Activated B cell treated with CpG ODN at 0.5 μM for 24 hours (primary cell): ENCODE measurements around the gene C16orf54. TPM values are rescaled to one million over a fixed set of nuclear protein-coding genes. Genes with fewer than 3 reads are reported as not detected.
A peak's percentile ranks its signal among the peaks of the same experiment; 100 is the strongest.

Experiments used
- ATAC-seq: fragments of 200-7000 bp; cut with Tn5 transposase; one replicate; pipeline ENCODE4 v1.10.0; 2021; ENCODE audit warnings: low read depth, mild to moderate bottlenecking, moderate library complexity
- CTCF ChIA-PET: fragments of 350-600 bp; sonication (Branson Sonifier 250); formaldehyde crosslinking; loops from one replicate; lab custom pipeline; 2021; ENCODE audit warnings: antibody characterized with exemption; lab: Charles Lee
- POLR2A ChIA-PET: fragments of 350-600 bp; sonication (Branson Sonifier 250); formaldehyde crosslinking; loops from one replicate; lab custom pipeline; 2021; ENCODE audit warnings: antibody characterized with exemption; lab: Charles Lee
- DNase-seq: peaks from one replicate; pipeline ENCODE4 v3.0.0; 2022
- H3K27ac Mint-ChIP-seq: one replicate; pipeline ENCODE4 v1.8.0; 2020; ENCODE audit warnings: mixed read lengths
- H3K27me3 Mint-ChIP-seq: one replicate; pipeline ENCODE4 v1.8.0; 2021; ENCODE audit warnings: mixed read lengths
- H3K36me3 Mint-ChIP-seq: one replicate; pipeline ENCODE4 v1.8.0; 2021; ENCODE audit warnings: low read depth, mixed read lengths
- H3K4me1 Mint-ChIP-seq: one replicate; pipeline ENCODE4 v1.8.0; 2021; ENCODE audit warnings: mixed read lengths
- H3K4me3 Mint-ChIP-seq: one replicate; pipeline ENCODE4 v1.8.0; 2020; ENCODE audit warnings: mild to moderate bottlenecking, mixed read lengths
- H3K9me3 Mint-ChIP-seq: one replicate; pipeline ENCODE4 v1.8.0; 2020; ENCODE audit warnings: mixed read lengths
- CTCF ChIP-seq: fragments of 200-600 bp; IDR thresholded peaks from one replicate; pipeline ENCODE4 v1.8.0; 2022; ENCODE audit warnings: antibody characterized with exemption, mild to moderate bottlenecking
- intact Hi-C: fragments of 100-400 bp; cut with micrococcal nuclease; formaldehyde crosslinking; loops from one replicate; pipeline ENCODE4 v1.15.1; 2024
- total RNA-seq: library from RNA; stranded (reverse); gene quantifications from 2 replicates; pipeline ENCODE4 v1.2.3, GENCODE V29; 2022

Gene C16orf54
- total RNA-seq, 1 donor from 2014 or later, result 22.5 TPM

- no peak for TF ChIP-seq CTCF
- Mint-ChIP-seq H3K27me3 (no peaks in the 10 kb centered on the region), H3K4me3 (no peak overlapping the region), H3K36me3 (no peaks in the 10 kb centered on the region), H3K27ac (no peak overlapping the region), H3K9me3 (peaks cover 3% of the 10 kb centered on the region), H3K4me1 (peaks cover 49% of the 10 kb centered on the region)
- ChIA-PET POLR2A (interaction anchor here (0.6 kb wide), 1 partner anchor 42 kb away, joined by 5 read pairs; no protein-coding TSS in a partner anchor), CTCF (no interaction called here)
- no peak for DNase-seq
- no peak for ATAC-seq
- intact Hi-C loops, result no loop called here
Observed at GRCh38 chr16:29705030-29705429, 40.8 kb downstream of the C16orf54 start.

GRCh38 chr16:29702269-29702668 lies 43.5 kb downstream of the C16orf54 start:
- intact Hi-C loops, result loop anchor here (1.0 kb wide), 1 partner anchor 8 kb away; no protein-coding TSS in a partner anchor
- Mint-ChIP-seq H3K9me3 (peaks cover 11% of the 10 kb centered on the region), H3K27ac (peak overlapping the region; percentile 90), H3K4me3 (peak overlapping the region; percentile 74), H3K4me1 (peaks cover 37% of the 10 kb centered on the region), H3K36me3 (no peaks in the 10 kb centered on the region), H3K27me3 (no peaks in the 10 kb centered on the region)
- TF ChIP-seq CTCF, result no peak
- ChIA-PET CTCF (interaction anchor here (0.9 to 4.3 kb wide), 14 partner anchors 10 to 271 kb away, joined by 3 to 24 read pairs (median 4); partner anchors contain the start of genes C16orf54, KIF22, MAZ and PAGR1), POLR2A (interaction anchor here (0.6 to 3.1 kb wide), 10 partner anchors 20 to 113 kb away, joined by 3 to 29 read pairs (median 5); partner anchors contain the start of genes C16orf54, KIF22, MAZ and PAGR1)
- ATAC-seq (peak; percentile 29), DNase-seq (no peak)

GRCh38 chr16:29701214-29701555 lies 44.6 kb downstream of the C16orf54 start:
- Mint-ChIP-seq H3K4me3 (no peak overlapping the region), H3K9me3 (peaks cover 11% of the 10 kb centered on the region), H3K36me3 (no peaks in the 10 kb centered on the region), H3K4me1 (peaks cover 37% of the 10 kb centered on the region), H3K27ac (peak overlapping the region; percentile 46), H3K27me3 (no peaks in the 10 kb centered on the region)
- ATAC-seq, result no peak
- POLR2A ChIA-PET, result interaction anchor here (0.7 to 3.1 kb wide), 10 partner anchors 9 to 147 kb away, joined by 3 to 29 read pairs (median 6); partner anchors contain the start of genes KIF22, MAZ and PAGR1
- intact Hi-C loops, result loop anchor here (2.0 kb wide), 2 partner anchors 44 to 56 kb away; partner anchors contain the start of gene C16orf54
- TF ChIP-seq CTCF, result no peak
- no peak for DNase-seq
- CTCF ChIA-PET, result interaction anchor here (0.7 to 4.3 kb wide), 22 partner anchors 13 to 331 kb away, joined by 3 to 24 read pairs (median 5); partner anchors contain the start of genes C16orf54, C16orf92, KIF22 and MAZ

- intact Hi-C loops, result loop anchor here (1.0 to 2.0 kb wide), 6 partner anchors 44 to 321 kb away; partner anchors contain the start of genes C16orf54, KIF22 and PAGR1
- POLR2A ChIA-PET, result interaction anchor here (0.5 to 3.1 kb wide), 12 partner anchors 10 to 1169 kb away, joined by 3 to 29 read pairs (median 5); partner anchors contain the start of genes C16orf92, KCTD13, MAZ and PAGR1
- no peak for TF ChIP-seq CTCF
- H3K27me3 Mint-ChIP-seq, result no peaks in the 10 kb centered on the region
- H3K9me3 Mint-ChIP-seq, result peaks cover 11% of the 10 kb centered on the region
- peaks cover 37% of the 10 kb centered on the region for H3K4me1 Mint-ChIP-seq
- no peaks in the 10 kb centered on the region for H3K36me3 Mint-ChIP-seq
- peak; percentile 54 for DNase-seq
- ATAC-seq, result no peak
- CTCF ChIA-PET, result interaction anchor here (0.5 to 4.3 kb wide), 24 partner anchors 9 to 331 kb away, joined by 3 to 24 read pairs (median 5); partner anchors contain the start of genes C16orf92, KIF22, MAZ and PAGR1
- no peak overlapping the region for H3K4me3 Mint-ChIP-seq
- H3K27ac Mint-ChIP-seq, result peak overlapping the region; percentile 50
Observed at GRCh38 chr16:29700253-29700987, 45.4 kb downstream of the C16orf54 start.
